ENCODE measurements around the gene ANKRD13D. TPM values are rescaled to one million over a fixed set of nuclear protein-coding genes. Genes with fewer than 3 reads are reported as not detected.

ANKRD13D gene
- total and polyA plus RNA-seq, 2 of the 8 experiments (the other 6 are each of a cell fraction or from before 2014, with no cell fraction given) = 24.9 to 26.5 TPM

DNA sequence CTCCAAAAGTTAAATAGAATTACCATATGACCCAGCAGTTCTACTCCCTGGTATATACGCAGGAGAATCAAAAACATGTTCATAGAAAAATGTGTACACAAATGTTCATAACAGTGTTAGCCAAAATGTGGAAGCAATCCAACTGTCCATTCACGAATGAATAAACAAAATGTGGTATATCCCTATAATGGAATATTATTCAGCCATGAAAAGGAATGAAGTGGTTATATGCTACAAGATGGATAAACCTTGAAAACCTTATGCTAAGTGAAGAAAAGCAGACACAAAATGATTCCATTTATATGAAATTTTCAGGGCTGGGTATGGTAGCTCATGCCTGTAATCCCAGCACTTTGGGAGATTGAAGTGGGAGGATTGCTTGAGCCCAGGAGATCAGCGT, 48.2 kb downstream of the ANKRD13D start:
- DNase-seq (ENCODE audit: low read depth in 1 of 2, low spot score in 2 of 2) (no peak), FAIRE-seq (no peak)
- Histone ChIP-seq H3K79me1 (ENCODE audit: low read depth, low read length) (no peaks in the 10 kb centered on the region), H3K4me3 (ENCODE audit: extremely low read depth in 1 of 4, insufficient read depth in 2 of 4, low read depth in 3 of 4, low read length in 4 of 4) (no peak overlapping the region), H2BK20ac (ENCODE audit: low read length) (no peak overlapping the region), H2BK5ac (ENCODE audit: low read depth, low read length) (no peak overlapping the region), H2AFZ (ENCODE audit: low read length) (no peak overlapping the region), H3K36me3 (ENCODE audit: control insufficient read depth in 2 of 4, insufficient read depth in 4 of 4, low read length in 3 of 4) (no peaks in the 10 kb centered on the region), H2BK120ac (replicated peaks; ENCODE audit: low read depth, low read length) (no peak overlapping the region), H4K8ac (ENCODE audit: extremely low read depth, insufficient read depth, low read length) (no peak overlapping the region), H2BK15ac (ENCODE audit: low read length) (no peak overlapping the region), H4K91ac (replicated peaks; ENCODE audit: insufficient read length, low read length) (no peak overlapping the region), H3K9me3 (ENCODE audit: insufficient read depth in 2 of 2, low read depth in 1 of 2, low read length in 1 of 2) (no peaks in the 10 kb centered on the region), H3K14ac (ENCODE audit: insufficient read length) (no peak overlapping the region), H3K9ac (replicated peaks in 1 of 4; ENCODE audit: extremely low read depth in 1 of 4, low read depth in 3 of 4, low read length in 3 of 4) (no peak overlapping the region), H2BK12ac (ENCODE audit: low read depth, low read length) (no peak overlapping the region), H3K56ac (replicated peaks; ENCODE audit: insufficient read length, low read depth, low read length) (no peak overlapping the region), H3K18ac (ENCODE audit: extremely low read depth, low read length) (no peak overlapping the region), H3K4ac (replicated peaks; ENCODE audit: insufficient read length, low read depth, low read length) (no peak overlapping the region), H4K20me1 (replicated peaks in 1 of 2; ENCODE audit: control insufficient read depth in 1 of 2, insufficient read depth in 2 of 2, low read length in 2 of 2) (no peaks in the 10 kb centered on the region), H3K23ac (ENCODE audit: insufficient read length) (no peak overlapping the region), H3K27ac (ENCODE audit: low read depth, low read length) (no peak overlapping the region), H3K27me3 (replicated peaks in 1 of 4; ENCODE audit: control insufficient read depth in 3 of 4, extremely low read depth in 1 of 4, insufficient read depth in 3 of 4, low read length in 3 of 4) (no peaks in the 10 kb centered on the region), H3K23me2 (ENCODE audit: low read depth, low read length) (no peaks in the 10 kb centered on the region), H3K79me2 (ENCODE audit: control insufficient read depth in 1 of 2, insufficient read depth in 2 of 2, low read length in 2 of 2) (no peaks in the 10 kb centered on the region), H2AK5ac (ENCODE audit: low read depth, low read length) (no peak overlapping the region), H4K5ac (ENCODE audit: insufficient read length, low read depth, low read length) (no peak overlapping the region), H3K4me2 (ENCODE audit: insufficient read depth in 1 of 2, low read depth in 2 of 2, low read length in 2 of 2) (no peak overlapping the region), H3K4me1 (replicated peaks in 1 of 4; ENCODE audit: control insufficient read depth in 3 of 4, insufficient read depth in 4 of 4, low read length in 3 of 4) (no peaks in the 10 kb centered on the region)
- CTCF ChIA-PET (ENCODE audit: partially characterized antibody) = interaction anchor here (2.9 to 9.0 kb wide), 2 partner anchors 9 to 13 kb away, joined by 17 to 56 read pairs; no protein-coding TSS in a partner anchor
- POLR2A ChIA-PET (ENCODE audit: partially characterized antibody) = no interaction called here
- WGBS, 2 experiments (ENCODE audit: extremely low coverage in 1 of 2, insufficient coverage in 1 of 2, insufficient read length in 1 of 2, insufficient replicate concordance in 2 of 2, low coverage in 1 of 2, low lambda C conversion rate in 2 of 2, missing lambda C conversion rate in 1 of 2) = 81% methylated on average over 3 of the region's 3 CpGs; no CpG with 5 or more reads in 1 of the 2 experiments
- TF ChIP-seq SIRT6 (IDR thresholded peaks at IDR 0.05; ENCODE audit: low read length) = no peak
- TF ChIP-seq HDAC6 (IDR thresholded peaks at IDR 0.05; ENCODE audit: low read depth, low read length) = no peak
- TF ChIP-seq CREB1 (IDR thresholded peaks at IDR 0.05) = no peak
- TF ChIP-seq PHF8 (conservative IDR thresholded peaks at IDR 0.05; ENCODE audit: low read depth, low read length) = no peak
- no peak for TF ChIP-seq USF2 (IDR thresholded peaks at IDR 0.05; ENCODE audit: low read length)
- no peak for TF ChIP-seq BRCA1 (IDR thresholded peaks at IDR 0.05; ENCODE audit: low read depth, low read length)
- TF ChIP-seq SP4 (IDR thresholded peaks at IDR 0.05; ENCODE audit: low read length) = no peak
- TF ChIP-seq SAP30 (IDR thresholded peaks at IDR 0.05; ENCODE audit: insufficient read depth, insufficient replicate concordance, low read length) = no peak
- no peak for TF ChIP-seq TAF1 (IDR thresholded peaks at IDR 0.05; ENCODE audit: low read depth, low read length)
- TF ChIP-seq CHD2 (IDR thresholded peaks at IDR 0.05; ENCODE audit: low read length) = no peak
- no peak for TF ChIP-seq BACH1 (IDR thresholded peaks at IDR 0.05; ENCODE audit: low read length)
- TF ChIP-seq TEAD4 (IDR thresholded peaks at IDR 0.05; ENCODE audit: low read depth, low read length) = no peak
- TF ChIP-seq, protein P1, sequence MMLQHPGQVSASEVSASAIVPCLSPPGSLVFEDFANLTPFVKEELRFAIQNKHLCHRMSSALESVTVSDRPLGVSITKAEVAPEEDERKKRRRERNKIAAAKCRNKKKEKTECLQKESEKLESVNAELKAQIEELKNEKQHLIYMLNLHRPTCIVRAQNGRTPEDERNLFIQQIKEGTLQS (IDR thresholded peaks at IDR 0.05; ENCODE audit: insufficient read depth, low read depth, low read length) = no peak
